GM21576 (cell line): Measurements from ENCODE around the gene PMPCA.

Experiments used
- ATAC-seq: cut with Tn5 transposase; IDR thresholded peaks from one replicate; pipeline ENCODE4 v1.9.1; 2021; ENCODE audit warnings: mild to moderate bottlenecking, moderate library complexity; ENCODE audit not compliant: unreplicated experiment

PMPCA gene

DNA sequence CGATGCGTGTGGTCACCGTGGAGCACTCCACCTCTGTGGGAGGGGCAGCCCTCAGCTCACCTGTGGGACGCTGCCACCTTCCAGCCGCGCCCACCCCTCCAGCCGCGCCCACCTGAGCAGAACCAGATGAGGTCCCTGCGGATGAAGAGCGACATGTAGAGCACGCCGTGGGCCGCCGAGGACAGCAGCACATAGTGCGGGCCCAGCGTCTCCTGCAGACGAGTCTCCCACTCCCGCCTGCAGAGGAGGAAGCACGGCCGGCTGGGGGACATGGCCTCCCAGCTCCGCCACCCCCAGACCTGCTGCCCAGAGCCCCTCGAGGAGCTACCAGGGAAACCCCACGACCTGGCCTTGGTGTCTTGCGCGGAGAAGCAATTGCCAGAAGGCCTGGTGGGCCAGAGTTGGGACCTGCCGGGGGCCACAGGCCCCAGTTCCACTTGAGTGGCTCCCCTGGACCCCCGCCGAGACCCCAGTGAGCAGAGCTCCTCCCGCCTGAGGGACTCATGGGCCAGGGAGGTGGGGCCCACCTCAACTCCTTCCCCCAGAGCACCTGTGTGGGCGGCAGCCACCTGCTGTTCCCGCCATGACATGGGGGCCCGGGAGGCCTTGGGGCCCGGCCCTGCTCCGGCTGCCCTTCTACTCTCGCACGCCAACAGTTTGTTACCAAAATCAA is 22.7 kb downstream of the PMPCA start:
- no peak for ATAC-seq

GRCh38 chr9:136433849-136434579 is 23.6 kb downstream of the PMPCA start:
- no peak for ATAC-seq

- no peak for ATAC-seq
These were observed 24.2 kb downstream of the PMPCA start for GRCh38 chr9:136434580-136435169.

- no peak for ATAC-seq
These were observed 25.7 kb downstream of the PMPCA start for GRCh38 chr9:136436055-136436634.

DNA sequence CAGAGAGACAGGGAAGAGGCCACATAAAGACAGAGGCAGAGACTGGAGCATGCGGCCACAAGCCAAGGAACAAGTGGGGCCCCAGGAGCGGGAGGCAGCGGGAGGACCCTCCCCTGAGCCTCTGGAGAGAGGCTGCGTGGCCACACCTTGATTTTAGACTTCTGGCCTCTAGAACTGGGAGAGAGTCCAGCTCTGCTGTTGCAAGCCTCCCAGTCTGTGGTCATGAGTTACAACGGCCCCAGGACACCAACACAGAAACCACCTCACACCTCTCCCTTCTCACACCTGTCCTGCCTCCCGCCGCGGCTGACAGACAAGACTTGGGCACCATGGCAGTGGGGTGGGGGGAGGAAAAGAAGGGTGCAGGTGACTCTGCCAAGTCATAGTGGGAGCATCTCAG is 27.0 kb downstream of the PMPCA start:
- no peak for ATAC-seq

GRCh38 chr9:136437839-136438547 is 27.5 kb downstream of the PMPCA start:
- ATAC-seq: no peak

GRCh38 chr9:136438548-136439480 is 28.4 kb downstream of the PMPCA start:
- ATAC-seq: peak; percentile 38

DNA sequence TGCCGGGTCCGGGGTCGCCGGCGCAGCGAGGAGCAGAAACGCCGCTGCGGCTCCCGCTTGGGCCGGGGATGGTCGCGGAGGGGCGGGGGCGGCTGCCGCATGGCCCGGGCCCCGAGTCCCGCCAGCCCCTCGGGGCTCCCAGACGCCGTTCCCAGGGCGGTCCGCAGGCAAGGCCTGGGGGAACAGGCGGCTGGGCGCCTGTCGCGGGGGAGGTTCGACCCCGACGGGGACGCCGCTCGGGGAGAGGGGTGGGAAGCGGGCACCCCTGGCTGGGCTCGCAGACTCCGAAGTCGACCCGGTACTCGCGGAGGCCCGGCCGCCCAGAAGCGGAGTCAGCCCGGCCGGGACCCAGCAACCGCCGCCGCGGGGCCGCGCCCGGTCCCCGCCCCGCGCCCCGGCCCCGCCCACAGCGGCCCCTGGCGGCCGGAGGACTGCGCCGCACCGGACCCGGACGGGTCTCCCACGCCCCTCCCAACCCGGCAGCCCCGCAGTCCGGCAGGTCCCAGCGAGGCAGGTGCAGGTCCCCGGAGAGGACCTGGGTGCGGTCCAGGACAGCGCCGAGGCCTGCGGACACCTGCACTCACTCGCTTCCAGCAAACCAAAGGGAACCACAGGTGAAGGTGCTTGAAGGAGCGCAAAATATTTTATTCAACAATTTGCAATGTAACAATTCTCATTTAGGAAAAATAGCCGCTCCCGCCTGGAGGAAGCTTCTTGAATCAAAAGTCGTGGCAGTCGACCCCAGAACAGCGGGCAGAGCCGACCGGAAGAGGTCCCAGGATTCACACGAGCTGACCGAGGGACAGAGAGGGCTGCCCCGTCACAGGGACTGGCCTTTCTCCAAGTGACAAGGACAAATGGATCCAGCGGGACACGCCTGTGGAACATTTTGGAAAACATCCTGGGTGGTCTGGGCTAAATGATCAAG is 29.3 kb downstream of the PMPCA start, which contains the start of gene INPP5E:
TSS of gene INPP5E (minus strand) at position 365 of the 928 bp plus-strand sequence. CDS start 426 bp downstream, outside the sequence.
- ATAC-seq: peak; percentile 64

DNA sequence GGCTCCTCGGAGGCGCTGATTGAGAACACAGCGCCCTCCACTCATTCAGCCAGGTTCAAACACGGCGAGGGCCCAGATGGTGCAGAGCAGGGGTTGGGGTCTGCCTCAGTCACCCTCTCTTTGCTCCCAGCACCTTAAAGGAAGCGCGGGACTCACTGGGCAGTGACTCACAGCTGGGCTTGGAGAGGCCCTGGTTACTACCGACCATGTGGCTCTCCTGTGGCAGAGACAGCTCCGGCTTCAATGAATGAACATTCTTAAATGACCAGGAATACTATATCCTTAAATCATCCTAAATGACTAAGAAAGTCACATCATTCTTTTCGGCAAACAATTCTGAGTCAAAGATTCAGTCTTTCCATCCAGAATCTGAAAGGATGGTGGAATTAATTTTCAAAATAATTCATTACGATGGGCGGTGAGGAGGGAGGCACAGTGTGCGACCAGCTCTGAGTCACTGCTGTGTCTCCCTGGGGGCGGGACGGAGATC is 30.8 kb downstream of the PMPCA start:
- ATAC-seq: no peak

- ATAC-seq: no peak
These were observed 31.3 kb downstream of the PMPCA start for GRCh38 chr9:136441681-136442245.

DNA sequence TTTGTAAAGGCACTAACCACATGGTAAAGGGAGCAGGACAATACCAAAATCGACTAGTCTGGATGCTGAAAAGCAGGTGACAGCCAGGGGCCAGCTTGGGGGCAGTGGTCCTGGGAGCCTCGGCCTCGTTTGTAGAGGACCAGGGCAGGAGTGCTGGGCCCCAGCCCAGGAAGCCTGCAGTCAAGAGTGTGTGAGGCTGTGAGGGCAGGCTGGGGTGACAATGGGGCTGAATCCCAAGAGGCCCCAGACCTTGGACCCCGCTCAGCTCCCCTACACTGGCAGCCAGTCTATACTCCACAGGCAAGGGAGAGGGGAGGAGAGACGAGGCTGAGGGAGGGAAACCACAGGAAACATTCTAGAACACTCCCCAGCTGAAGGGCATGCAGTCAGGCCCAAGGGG is 31.8 kb downstream of the PMPCA start:
- ATAC-seq: no peak

DNA sequence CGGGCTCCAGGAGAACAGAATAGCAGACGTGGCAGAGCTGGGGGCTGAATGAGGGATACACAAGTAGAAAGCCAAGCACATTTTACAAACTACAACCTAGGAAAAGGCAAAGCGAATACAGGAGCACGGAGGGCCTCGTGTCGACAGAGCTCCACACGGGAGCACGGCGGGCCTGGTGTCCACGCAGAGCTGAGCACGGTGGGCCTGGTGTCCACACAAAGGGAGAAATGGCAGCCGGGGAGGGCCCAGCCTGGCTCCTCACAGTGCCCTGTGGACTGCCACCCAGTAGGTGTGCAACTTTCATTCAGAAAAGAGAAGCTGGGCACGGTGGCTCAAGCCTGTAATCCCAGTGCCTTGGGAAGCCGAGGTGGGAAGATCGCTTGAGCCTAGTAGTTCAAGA is 32.6 kb downstream of the PMPCA start:
- ATAC-seq: no peak

DNA sequence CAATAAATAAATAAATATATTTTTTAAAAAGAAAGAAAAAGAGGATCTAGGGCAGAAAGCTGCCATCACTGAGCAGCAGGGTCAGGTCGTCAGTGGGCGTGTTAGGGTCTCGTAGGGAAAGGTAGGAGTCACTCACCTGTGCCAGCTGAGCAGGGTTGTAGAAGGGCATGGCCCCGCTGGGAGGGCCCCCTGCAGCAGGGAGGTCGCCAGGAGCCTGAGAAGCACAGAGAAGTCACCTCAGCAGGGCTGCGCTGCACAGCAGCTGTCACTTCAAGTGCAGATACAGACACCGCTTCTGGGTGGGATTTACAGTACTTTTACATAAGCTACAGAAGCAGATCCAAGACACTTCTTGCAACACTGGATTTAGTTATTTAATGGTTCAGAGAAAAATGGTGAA is 33.2 kb downstream of the PMPCA start:
- no peak for ATAC-seq

- ATAC-seq: no peak
These were observed 33.6 kb downstream of the PMPCA start for GRCh38 chr9:136444102-136444501.

DNA sequence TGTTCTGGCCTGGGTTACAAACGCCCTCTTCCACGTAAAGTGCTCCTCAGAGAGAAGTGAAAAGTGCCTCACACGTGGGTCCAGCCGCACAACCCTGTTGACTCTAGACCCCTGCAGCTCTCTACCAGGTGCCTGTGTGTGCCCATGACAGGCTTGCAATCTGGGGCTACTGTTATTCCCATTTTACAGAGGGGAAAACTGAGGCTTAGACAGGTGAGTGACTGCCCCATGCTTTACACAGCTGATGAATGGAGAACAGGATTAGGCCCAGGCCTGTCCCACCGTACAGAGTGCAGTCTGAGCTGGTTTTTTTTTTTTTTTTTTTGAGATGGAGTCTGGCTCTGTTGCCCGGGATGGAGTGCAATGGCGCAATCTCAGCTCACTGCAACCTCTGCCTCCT is 35.3 kb downstream of the PMPCA start:
- no peak for ATAC-seq

- no peak for ATAC-seq
These were observed 36.8 kb downstream of the PMPCA start for GRCh38 chr9:136447173-136447778.

GRCh38 chr9:136448655-136449054 is 38.2 kb downstream of the PMPCA start:
- ATAC-seq: no peak
